ENCODE measurements around the gene UBAC2. TPM values are rescaled to one million over a fixed set of nuclear protein-coding genes. Genes with fewer than 3 reads are reported as not detected.

The UBAC2 gene
- total and polyA plus RNA-seq, 2 of the 4 experiments (the other 2 are of a cell fraction), result 20.8 to 36.3 TPM

DNA sequence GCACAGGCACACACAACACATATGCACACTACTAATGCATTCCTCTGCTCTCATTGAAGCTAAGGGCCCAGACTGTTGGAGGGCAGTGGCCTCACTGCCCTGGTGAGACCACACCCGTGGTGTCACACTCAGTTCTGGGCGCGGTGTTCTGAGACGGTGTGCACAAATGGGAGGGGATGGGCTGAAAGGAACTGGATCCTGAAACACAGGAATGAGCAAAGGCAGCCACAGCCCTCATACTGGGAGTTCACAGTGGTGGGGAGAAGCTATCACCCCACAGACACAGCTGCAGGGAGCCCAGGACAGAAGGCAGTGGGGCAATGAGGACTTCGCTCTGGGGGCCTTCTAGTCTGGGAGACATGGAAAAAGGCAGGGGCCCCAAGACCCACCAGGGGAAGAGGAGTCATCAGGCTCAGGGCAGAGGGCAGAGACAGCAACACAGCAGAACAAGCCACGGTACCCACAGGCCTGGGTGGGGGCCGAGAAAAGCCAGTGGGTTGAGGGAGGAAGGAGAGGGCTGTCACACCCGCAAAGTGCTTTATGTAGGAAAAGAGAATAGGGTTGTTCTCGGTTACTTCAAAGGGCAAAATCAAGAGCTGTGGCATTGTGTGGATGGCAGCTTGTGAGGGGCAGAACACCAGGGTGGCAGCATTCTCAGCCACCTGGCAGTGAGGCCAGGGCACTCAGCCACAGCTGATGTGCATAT is 181.9 kb downstream of the UBAC2 start:
- Histone ChIP-seq H2AK9ac (replicated peaks; ENCODE audit: low read depth, low read length, poor library complexity) (no peak overlapping the region), H3K18ac (ENCODE audit: low read depth, low read length) (no peak overlapping the region), H3K9me3 (ENCODE audit: control insufficient read depth, insufficient read depth, low read length) (no peaks in the 10 kb centered on the region), H3K23ac (ENCODE audit: low read depth, low read length) (no peak overlapping the region), H4K8ac (ENCODE audit: low read depth in 2 of 2, low read length in 2 of 2) (no peak overlapping the region), H3K9ac (ENCODE audit: low read depth, low read length) (no peak overlapping the region), H3K4me3 (ENCODE audit: insufficient read depth, low read depth, low read length) (no peak overlapping the region), H2BK5ac (ENCODE audit: low read depth, low read length, poor library complexity, severe bottlenecking) (no peak overlapping the region), H2BK20ac (ENCODE audit: low read depth, low read length) (no peak overlapping the region), H2BK15ac (ENCODE audit: low read depth, low read length) (no peak overlapping the region), H3K27me3 (ENCODE audit: control insufficient read depth, insufficient read depth, low read length) (no peaks in the 10 kb centered on the region), H4K5ac (ENCODE audit: low read depth, low read length) (no peak overlapping the region), H3K9me1 (ENCODE audit: insufficient read depth, low read length) (peaks cover 6% of the 10 kb centered on the region; the same call in 1 of the 2 replicates), H2AK5ac (ENCODE audit: low read depth, low read length) (no peak overlapping the region), H2AFZ (replicated peaks; ENCODE audit: low read length, poor library complexity) (no peak overlapping the region), H3K4me2 (ENCODE audit: low read depth, low read length) (no peak overlapping the region), H3K56ac (ENCODE audit: extremely low read depth, insufficient read depth, low read length) (no peak overlapping the region), H3K27ac (ENCODE audit: insufficient read depth, low read length) (no peak overlapping the region), H2BK120ac (ENCODE audit: low read depth, low read length) (no peak overlapping the region), H3K4ac (ENCODE audit: low read depth, low read length) (no peak overlapping the region), H3K4me1 (ENCODE audit: control insufficient read depth, insufficient read depth, low read length) (no peaks in the 10 kb centered on the region), H4K91ac (ENCODE audit: insufficient read depth, low read depth, low read length) (no peak overlapping the region), H3K79me1 (ENCODE audit: low read depth in 1 of 2, low read length in 2 of 2) (no peaks in the 10 kb centered on the region; a peak in 2 of 4 replicates), H4K20me1 (ENCODE audit: insufficient read depth, low read length) (peaks cover 4% of the 10 kb centered on the region; the same call in 1 of the 2 replicates), H3K36me3 (ENCODE audit: control insufficient read depth, insufficient read depth, low read length) (peaks cover 7% of the 10 kb centered on the region), H3K14ac (replicated peaks; ENCODE audit: low read depth, low read length) (no peak overlapping the region)
- dilution Hi-C loops (cut with HindIII; ENCODE audit: low sequenced_read_pairs, unreplicated experiment), result no loop called here
- in situ Hi-C loops (cut with MboI; ENCODE audit: low sequenced_read_pairs), result no loop called here
- no CpG with 5 or more reads among the region's 9 CpGs for WGBS, 2 experiments (ENCODE audit: extremely low coverage in 2 of 2, insufficient read length in 1 of 2)
- ATAC-seq (ENCODE audit: low read depth) (no peak), DNase-seq (no peak)
- TF ChIP-seq, protein P1, sequence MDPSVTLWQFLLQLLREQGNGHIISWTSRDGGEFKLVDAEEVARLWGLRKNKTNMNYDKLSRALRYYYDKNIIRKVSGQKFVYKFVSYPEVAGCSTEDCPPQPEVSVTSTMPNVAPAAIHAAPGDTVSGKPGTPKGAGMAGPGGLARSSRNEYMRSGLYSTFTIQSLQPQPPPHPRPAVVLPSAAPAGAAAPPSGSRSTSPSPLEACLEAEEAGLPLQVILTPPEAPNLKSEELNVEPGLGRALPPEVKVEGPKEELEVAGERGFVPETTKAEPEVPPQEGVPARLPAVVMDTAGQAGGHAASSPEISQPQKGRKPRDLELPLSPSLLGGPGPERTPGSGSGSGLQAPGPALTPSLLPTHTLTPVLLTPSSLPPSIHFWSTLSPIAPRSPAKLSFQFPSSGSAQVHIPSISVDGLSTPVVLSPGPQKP (IDR thresholded peaks at IDR 0.05; ENCODE audit: borderline replicate concordance, low read depth, low read length), result no peak
- TF ChIP-seq FOS (IDR thresholded peaks at IDR 0.05; ENCODE audit: low read depth, low read length) (no peak), POLR2A (IDR thresholded peaks at IDR 0.05; ENCODE audit: low read depth, low read length) (no peak), RFX5 (IDR thresholded peaks at IDR 0.05; ENCODE audit: low read depth, low read length) (no peak), MAFK (IDR thresholded peaks at IDR 0.05; ENCODE audit: low read depth, low read length) (no peak), CHD1 (IDR thresholded peaks at IDR 0.05; ENCODE audit: low read depth, low read length) (no peak)
- TF ChIP-seq, protein P2, sequence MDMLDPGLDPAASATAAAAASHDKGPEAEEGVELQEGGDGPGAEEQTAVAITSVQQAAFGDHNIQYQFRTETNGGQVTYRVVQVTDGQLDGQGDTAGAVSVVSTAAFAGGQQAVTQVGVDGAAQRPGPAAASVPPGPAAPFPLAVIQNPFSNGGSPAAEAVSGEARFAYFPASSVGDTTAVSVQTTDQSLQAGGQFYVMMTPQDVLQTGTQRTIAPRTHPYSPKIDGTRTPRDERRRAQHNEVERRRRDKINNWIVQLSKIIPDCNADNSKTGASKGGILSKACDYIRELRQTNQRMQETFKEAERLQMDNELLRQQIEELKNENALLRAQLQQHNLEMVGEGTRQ (IDR thresholded peaks at IDR 0.05; ENCODE audit: low read depth, low read length), result no peak
- no TSS peak for BruUV-seq (replicated peaks)
- intact Hi-C loops (cut with micrococcal nuclease), result no loop called here
- ChIA-PET CTCF (interaction anchor here (0.7 kb wide), 1 partner anchor 112 kb away, joined by 3 read pairs; no protein-coding TSS in a partner anchor), POLR2A (ENCODE audit: unreplicated experiment) (no interaction called here)

All from IMR-90 (cell line).